A549 (cell line): ENCODE results near the gene TPRG1.

Experiments used
- BHLHE40 ChIP-seq: IDR thresholded peaks from 2 replicates; pipeline ENCODE4 v1.6.1; 2012; ENCODE audit warnings: low read depth, low read length, inconsistent platforms
- HOXB13 ChIP-seq: fragments of 250-450 bp; sonication (Bioruptor Pico); IDR thresholded peaks from 2 replicates; pipeline ENCODE4 v1.5.0; 2020; ENCODE audit warnings: low read depth, mild to moderate bottlenecking, moderate library complexity
- SMC3 ChIP-seq: fragments of >200 bp; sonication (Bioruptor Twin); formaldehyde crosslinking; IDR thresholded peaks from 3 replicates; pipeline ENCODE4 v1.6.1; 2018; ENCODE audit warnings: inconsistent platforms
- SREBF2 ChIP-seq: fragments of 450-650 bp; IDR thresholded peaks from 2 replicates; pipeline ENCODE4 v1.6.1; 2014; ENCODE audit warnings: mild to moderate bottlenecking, moderate library complexity
- TF ChIP-seq, protein P1 (sequence below): fragments of >200 bp; sonication (Bioruptor Twin); formaldehyde crosslinking; IDR thresholded peaks from 3 replicates; pipeline ENCODE4 v1.5.1; 2016

DNA sequence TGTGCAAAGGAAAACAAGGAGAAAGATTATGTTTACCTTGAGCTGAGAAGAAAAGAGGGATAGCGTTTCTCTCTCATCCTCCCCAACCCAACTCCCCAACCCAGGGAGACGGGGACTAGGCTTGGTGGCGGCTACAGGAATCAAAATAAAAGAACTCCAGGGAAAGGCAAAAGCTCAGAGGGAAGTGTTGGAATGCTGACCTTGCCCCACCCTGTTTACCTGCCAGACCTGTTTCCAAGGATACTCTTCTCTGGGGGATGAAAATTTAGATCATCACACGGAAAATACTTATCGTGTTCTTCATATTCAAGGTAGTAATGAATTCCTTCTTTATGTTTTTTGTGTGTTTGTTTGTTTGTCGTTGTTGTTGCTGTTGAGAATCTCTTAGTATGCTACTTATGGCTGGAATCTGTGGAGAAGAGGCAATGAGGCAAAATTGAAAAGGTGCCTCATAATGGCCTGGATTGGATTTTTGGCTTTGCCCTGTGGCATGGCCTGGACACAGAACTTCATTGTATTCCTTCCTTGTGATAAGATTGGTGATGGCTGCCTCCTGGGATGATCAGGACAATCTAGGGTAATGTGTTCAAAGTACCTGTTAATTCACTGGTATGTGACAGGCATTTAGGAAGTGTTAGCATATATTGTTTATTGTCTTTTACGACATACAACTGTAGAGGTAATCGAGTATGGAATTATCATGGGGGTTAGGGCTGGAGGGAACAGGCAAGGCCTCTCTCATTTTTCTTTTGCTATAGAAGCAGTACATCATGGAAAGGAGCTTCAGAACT is 11.1 kb upstream of the TPRG1 start:
- TF ChIP-seq SREBF2 (no peak), SMC3 (no peak), BHLHE40 (no peak), HOXB13 (CRISPR knock-in tag) (no peak)
- TF ChIP-seq, protein P1, sequence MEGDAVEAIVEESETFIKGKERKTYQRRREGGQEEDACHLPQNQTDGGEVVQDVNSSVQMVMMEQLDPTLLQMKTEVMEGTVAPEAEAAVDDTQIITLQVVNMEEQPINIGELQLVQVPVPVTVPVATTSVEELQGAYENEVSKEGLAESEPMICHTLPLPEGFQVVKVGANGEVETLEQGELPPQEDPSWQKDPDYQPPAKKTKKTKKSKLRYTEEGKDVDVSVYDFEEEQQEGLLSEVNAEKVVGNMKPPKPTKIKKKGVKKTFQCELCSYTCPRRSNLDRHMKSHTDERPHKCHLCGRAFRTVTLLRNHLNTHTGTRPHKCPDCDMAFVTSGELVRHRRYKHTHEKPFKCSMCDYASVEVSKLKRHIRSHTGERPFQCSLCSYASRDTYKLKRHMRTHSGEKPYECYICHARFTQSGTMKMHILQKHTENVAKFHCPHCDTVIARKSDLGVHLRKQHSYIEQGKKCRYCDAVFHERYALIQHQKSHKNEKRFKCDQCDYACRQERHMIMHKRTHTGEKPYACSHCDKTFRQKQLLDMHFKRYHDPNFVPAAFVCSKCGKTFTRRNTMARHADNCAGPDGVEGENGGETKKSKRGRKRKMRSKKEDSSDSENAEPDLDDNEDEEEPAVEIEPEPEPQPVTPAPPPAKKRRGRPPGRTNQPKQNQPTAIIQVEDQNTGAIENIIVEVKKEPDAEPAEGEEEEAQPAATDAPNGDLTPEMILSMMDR: no peak
